Islet of Langerhans (tissue), 1 donor: ENCODE measurements around the gene PCMTD2.

Experiments used
- FAIRE-seq: peaks from one replicate; lab custom pipeline; 2011; peaks lifted over from hg19 to GRCh38; lab: Jason Lieb, UNC

PCMTD2 gene

GRCh38 chr20:64255361-64256281 is at the start of gene PCMTD2:
Gene PCMTD2, plus strand, starts transcription at chr20:64255748. Its CDS starts 4,218 bp downstream, at chr20:64259966.
- FAIRE-seq: no peak

GRCh38 chr20:64206614-64207013 is 48.9 kb upstream of the PCMTD2 start:
- no peak for FAIRE-seq

- no peak for FAIRE-seq
These were observed 47.6 kb upstream of the PCMTD2 start for GRCh38 chr20:64207641-64208590.

GRCh38 chr20:64209148-64209547 is 46.4 kb upstream of the PCMTD2 start:
- no peak for FAIRE-seq

- FAIRE-seq: no peak
These were observed 44.7 kb upstream of the PCMTD2 start for GRCh38 chr20:64210656-64211369.

GRCh38 chr20:64211874-64212658 is 43.5 kb upstream of the PCMTD2 start:
- no peak for FAIRE-seq

GRCh38 chr20:64212755-64213154 is 42.8 kb upstream of the PCMTD2 start:
- no peak for FAIRE-seq

GRCh38 chr20:64214113-64214512 is 41.4 kb upstream of the PCMTD2 start:
- no peak for FAIRE-seq

GRCh38 chr20:64214952-64215351 is 40.6 kb upstream of the PCMTD2 start:
- no peak for FAIRE-seq

GRCh38 chr20:64216036-64216435 is 39.5 kb upstream of the PCMTD2 start:
- FAIRE-seq: no peak

- FAIRE-seq: no peak
These were observed 38.6 kb upstream of the PCMTD2 start for GRCh38 chr20:64216910-64217309.

- no peak for FAIRE-seq
These were observed 37.9 kb upstream of the PCMTD2 start for GRCh38 chr20:64217539-64218221.

- no peak for FAIRE-seq
These were observed 36.3 kb upstream of the PCMTD2 start for GRCh38 chr20:64219202-64219601.

GRCh38 chr20:64219730-64220129 is 35.8 kb upstream of the PCMTD2 start:
- no peak for FAIRE-seq

- no peak for FAIRE-seq
These were observed 35.1 kb upstream of the PCMTD2 start for GRCh38 chr20:64220420-64220819.

- no peak for FAIRE-seq
These were observed 34.5 kb upstream of the PCMTD2 start for GRCh38 chr20:64220891-64221527.

GRCh38 chr20:64222291-64222735 is 33.2 kb upstream of the PCMTD2 start:
- FAIRE-seq: no peak

GRCh38 chr20:64222851-64223525 is 32.6 kb upstream of the PCMTD2 start:
- FAIRE-seq: no peak

- FAIRE-seq: no peak
These were observed 32.0 kb upstream of the PCMTD2 start for GRCh38 chr20:64223526-64224067.
